Neutrophil (primary cell): ENCODE results near the gene ITGA6.

ENCODE experiments used
- H3K27ac ChIP-seq: fragments of 200-600 bp; sonication (generic); 2 replicates; pipeline ENCODE4 v1.5.1; 2016; ENCODE audit warnings: mild to moderate bottlenecking, moderate library complexity
- H3K27me3 ChIP-seq: fragments of 200-600 bp; sonication (generic); 2 replicates; pipeline ENCODE4 v1.6.0; 2016; ENCODE audit warnings: mild to moderate bottlenecking
- H3K36me3 ChIP-seq: fragments of 200-600 bp; sonication (generic); 2 replicates; pipeline ENCODE4 v1.5.1; 2017
- H3K4me1 ChIP-seq, 2 experiments: fragments of 200-600 bp in 1 of 2; sonication (generic) in 1 of 2; 1 replicate in 1 of 2; 2 replicates in 1 of 2; pipeline versions ENCODE4 v1.5.1 to v1.6.1; 2013 to 2016; ENCODE audit warnings: low read depth in 1 of 2, low read length in 1 of 2, mild to moderate bottlenecking in 1 of 2, moderate library complexity in 1 of 2; ENCODE audit not compliant: control insufficient read depth in 1 of 2, insufficient read depth in 1 of 2
- H3K4me3 ChIP-seq, 2 experiments: fragments of 200-600 bp in 1 of 2; sonication (generic) in 1 of 2; 1 replicate in 1 of 2; 2 replicates in 1 of 2; pipeline ENCODE4 v1.5.1; 2013 to 2016; ENCODE audit warnings: low read depth in 1 of 2, low read length in 1 of 2, mild to moderate bottlenecking in 1 of 2, moderate library complexity in 1 of 2
- H3K9me3 ChIP-seq: fragments of 200-600 bp; sonication (generic); 2 replicates; pipeline ENCODE4 v1.5.1; 2016
- CTCF ChIP-seq: fragments of 200-600 bp; sonication (generic); IDR thresholded peaks from 2 replicates; pipeline ENCODE4 v1.5.1; 2016; ENCODE audit warnings: antibody characterized with exemption

ITGA6 gene

GRCh38 chr2:172455121-172455515 lies 27.7 kb downstream of the ITGA6 start:
- H3K4me1 ChIP-seq: peaks cover 38 to 40% of the 10 kb centered on the region in 2 experiments
- TF ChIP-seq CTCF: no peak
- no peak overlapping the region for H3K4me3 ChIP-seq
- no peaks in the 10 kb centered on the region for H3K9me3 ChIP-seq
- H3K27ac ChIP-seq: peak overlapping the region; percentile 38
- peaks cover 7% of the 10 kb centered on the region for H3K36me3 ChIP-seq
- no peaks in the 10 kb centered on the region for H3K27me3 ChIP-seq

GRCh38 chr2:172456002-172456401 lies 28.6 kb downstream of the ITGA6 start:
- H3K4me3 ChIP-seq: peak overlapping the region in 1 of 2 experiments; percentile 15
- no peak for TF ChIP-seq CTCF
- peak overlapping the region; percentile 38 for H3K27ac ChIP-seq
- H3K27me3 ChIP-seq: no peaks in the 10 kb centered on the region
- no peaks in the 10 kb centered on the region for H3K9me3 ChIP-seq
- H3K36me3 ChIP-seq: peaks cover 7% of the 10 kb centered on the region
- peaks cover 47 to 49% of the 10 kb centered on the region in 2 experiments for H3K4me1 ChIP-seq

- Histone ChIP-seq H3K36me3 (peaks cover 7% of the 10 kb centered on the region), H3K4me1 (peaks cover 62 to 64% of the 10 kb centered on the region in 2 experiments), H3K4me3 (no peak overlapping the region), H3K27me3 (no peaks in the 10 kb centered on the region), H3K9me3 (no peaks in the 10 kb centered on the region), H3K27ac (no peak overlapping the region)
- TF ChIP-seq CTCF: no peak
These were observed 30.1 kb downstream of the ITGA6 start for GRCh38 chr2:172457536-172457935.

- no peak for TF ChIP-seq CTCF
- Histone ChIP-seq H3K4me3 (no peak overlapping the region), H3K9me3 (no peaks in the 10 kb centered on the region), H3K27ac (no peak overlapping the region), H3K36me3 (peaks cover 1% of the 10 kb centered on the region), H3K27me3 (no peaks in the 10 kb centered on the region), H3K4me1 (peaks cover 73 to 76% of the 10 kb centered on the region in 2 experiments)
These were observed 31.3 kb downstream of the ITGA6 start for GRCh38 chr2:172458561-172459124.

- H3K27me3 ChIP-seq: no peaks in the 10 kb centered on the region
- no peak for TF ChIP-seq CTCF
- H3K27ac ChIP-seq: peak overlapping the region; percentile 88
- H3K4me1 ChIP-seq: peaks cover 77 to 80% of the 10 kb centered on the region in 2 experiments
- H3K36me3 ChIP-seq: no peaks in the 10 kb centered on the region
- no peaks in the 10 kb centered on the region for H3K9me3 ChIP-seq
- H3K4me3 ChIP-seq: peak overlapping the region; percentile 48 to 55
These were observed 33.4 kb downstream of the ITGA6 start for GRCh38 chr2:172460780-172461201.
